ENCODE results near the gene FDX2.
"Not testable (repeated sequence)": the region's sequence is repeated elsewhere in the genome, so short reads cannot be mapped to it uniquely, and the experiment has no call there.

The FDX2 gene

GRCh38 chr19:10284065-10284959 lies 31.5 kb downstream of the FDX2 start:
- DNase-seq = no peak

GRCh38 chr19:10283301-10284064 lies 32.3 kb downstream of the FDX2 start:
- DNase-seq = no peak

GRCh38 chr19:10282043-10282442 lies 33.8 kb downstream of the FDX2 start:
- DNase-seq = not testable (repeated sequence)

- no peak for DNase-seq
Observed at GRCh38 chr19:10279737-10280442, 35.9 kb downstream of the FDX2 start.

- DNase-seq = no peak
Observed at GRCh38 chr19:10278935-10279334, 36.9 kb downstream of the FDX2 start.

GRCh38 chr19:10277795-10278589 lies 37.8 kb downstream of the FDX2 start:
- no peak for DNase-seq

GRCh38 chr19:10274589-10274988 lies 41.2 kb downstream of the FDX2 start:
- no peak for DNase-seq

- DNase-seq = peak in 2 of 51 donors; percentile 4 to 17
Observed at GRCh38 chr19:10271543-10272086, 44.2 kb downstream of the FDX2 start.

GRCh38 chr19:10270616-10271394 lies 45.0 kb downstream of the FDX2 start, which contains the start of gene ICAM1:
Gene ICAM1, plus strand, starts transcription at chr19:10271120. Its CDS starts 40 bp downstream, at chr19:10271160.
- DNase-seq = peak in 24 of 51 donors; percentile 2 to 51 (median 16)

- peak in 24 of 51 donors; percentile 5 to 53 (median 16) for DNase-seq
Observed at GRCh38 chr19:10270180-10270615, 45.6 kb downstream of the FDX2 start.

GRCh38 chr19:10269333-10270179 lies 46.3 kb downstream of the FDX2 start:
- DNase-seq = peak in 50 of 51 donors; percentile 2 to 79 (median 48)

GRCh38 chr19:10268071-10268470 lies 47.7 kb downstream of the FDX2 start:
- DNase-seq = no peak

GRCh38 chr19:10266706-10267105 lies 49.1 kb downstream of the FDX2 start:
- no peak for DNase-seq

GRCh38 chr19:10262771-10263170 lies 53.0 kb downstream of the FDX2 start:
- no peak for DNase-seq

- peak in 4 of 51 donors; percentile 17 to 45 (median 32) for DNase-seq
Observed at GRCh38 chr19:10260141-10260584, 55.7 kb downstream of the FDX2 start.

All from hypothalamus (tissue), 51 donors.